ENCODE measurements around the gene LDAH.

DNA sequence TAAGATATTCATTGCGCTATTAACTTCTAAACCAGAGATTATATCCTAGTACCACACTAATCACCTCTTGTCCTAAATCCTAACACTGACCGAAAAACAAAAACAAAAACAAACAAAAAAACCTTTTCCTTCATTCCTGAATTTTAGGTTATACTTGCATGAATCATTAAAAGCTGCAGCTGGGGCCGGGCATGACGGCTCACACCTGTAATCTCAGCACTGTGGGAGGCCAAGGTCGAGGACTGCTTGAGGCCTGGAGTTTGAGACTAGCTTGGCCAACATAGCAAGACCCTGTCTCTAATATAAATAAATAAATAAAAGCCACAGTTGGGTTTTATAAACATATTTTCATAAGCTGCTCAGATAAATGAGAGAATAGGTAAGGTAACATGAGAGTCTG, 96.0 kb downstream of the LDAH start:
- TF ChIP-seq SP1 (IDR thresholded peaks at IDR 0.05) (no peak), NFRKB (IDR thresholded peaks at IDR 0.05) (no peak), TARDBP (IDR thresholded peaks at IDR 0.05) (no peak)

Measured in HEK293T (cell line).